Psoas muscle (tissue), 8 donors: ENCODE data around the gene TEX55. TPM values are rescaled to one million over a fixed set of nuclear protein-coding genes. Genes with fewer than 3 reads are reported as not detected.
"Not testable (repeated sequence)": the region's sequence is repeated elsewhere in the genome, so short reads cannot be mapped to it uniquely, and the experiment has no call there.

Experiments
- ATAC-seq, 4 donors: fragments of 200-7000 bp; cut with Tn5 transposase; one replicate each; pipeline ENCODE4 v1.9.1; 2020; ENCODE audit warnings: moderate library complexity in 3 of 4, mild to moderate bottlenecking in 2 of 4
- DNase-seq, 2 donors: peaks; one replicate each; pipeline ENCODE4 v3.0.0-alpha.2; 2020
- H3K27ac ChIP-seq: fragments of 200-600 bp; one replicate; pipeline ENCODE4 v1.8.0; 2022
- H3K27me3 ChIP-seq, 3 donors: fragments of 200-600 bp in 1 of 3; one replicate each; pipeline versions ENCODE4 v1.6.1 to v1.8.0; 2013 to 2022; ENCODE audit warnings: low read length in 2 of 3, mild to moderate bottlenecking in 2 of 3, moderate library complexity in 1 of 3; ENCODE audit not compliant: insufficient read depth in 3 of 3
- H3K36me3 ChIP-seq, 2 donors: fragments of 200-600 bp in 1 of 2; one replicate each; pipeline versions ENCODE4 v1.6.1 to v1.8.0; 2013 to 2022; ENCODE audit warnings: low read depth in 1 of 2, mild to moderate bottlenecking in 1 of 2, moderate library complexity in 1 of 2; ENCODE audit not compliant: insufficient read depth in 1 of 2
- H3K4me1 ChIP-seq: fragments of 200-600 bp; one replicate; pipeline ENCODE4 v1.8.0; 2022
- H3K4me3 ChIP-seq: fragments of 200-600 bp; one replicate; pipeline ENCODE4 v1.8.0; 2022; ENCODE audit warnings: mild to moderate bottlenecking
- H3K9me3 ChIP-seq: fragments of 200-600 bp; one replicate; pipeline ENCODE4 v1.8.0; 2022
- WGBS, 3 donors: extraction: QIAGEN DNeasy Blood & Tissue Kit; methylation state at CpG; one replicate each; pipeline versions ENCODE4 v1.1.6 to v1.1.7; 2013; 5-methylcytosine and 5-hydroxymethylcytosine counted together
- intact Hi-C, 2 donors: fragments of 100-400 bp; cut with DNase I; formaldehyde crosslinking; loops; one replicate each; pipeline versions ENCODE4 v1.11.0 to v1.14.2; 2022
- polyA plus RNA-seq, 3 donors: library from polyadenylated mRNA; stranded (reverse); fragments of 200-250 nt; gene quantifications; one replicate each; pipeline ENCODE4 v1.2.3, GENCODE V29; 2013
- total RNA-seq, 4 donors: library from RNA; stranded (reverse); fragmentation: NEBNext Ultra II Directional in 2 of 4; extraction: Animal tissue kit (Norgen Biotek cat#: 25700) in 2 of 4; gene quantifications; one replicate each; pipeline versions ENCODE4 v1.2.1 to v1.2.4, GENCODE V29; 2021 to 2023
- TF ChIP-seq, protein P1 (sequence below): fragments of 200-600 bp; IDR thresholded peaks from one replicate; pipeline ENCODE4 v1.8.0; 2022; ENCODE audit warnings: antibody characterized with exemption
- donor health status: healthy with polysubstance abuse.
- donor health status: DM: no; HTN: no; CAD: no; lungs with moderate emphysema.
- donor health status: Bipolar disorder and iron deficiency.
- donor health status: healthy.
- donor health status: DM: yes; HTN: yes; CAD: no.
- donor health status: DM: no; HTN: no; CAD: no.
- donor health status: DM: no; HTN: no; CAD: no.
- donor health status: DM: yes; HTN: yes; CAD: no.

Gene TEX55
- total and polyA plus RNA-seq, 7 donors = 0.05 TPM; not detected in 6

- H3K27me3 ChIP-seq = no peaks in the 10 kb centered on the region
- no peak for ATAC-seq
Measured at GRCh38 chr3:119156868-119157267, 10.9 kb downstream of the TEX55 start.

GRCh38 chr3:119157971-119158370 lies 12.0 kb downstream of the TEX55 start:
- DNase-seq = no peak
- peaks cover 6% of the 10 kb centered on the region for H3K9me3 ChIP-seq
- no peak overlapping the region for H3K27ac ChIP-seq
- ATAC-seq = no peak
- no peaks in the 10 kb centered on the region for H3K27me3 ChIP-seq
- no peaks in the 10 kb centered on the region for H3K4me1 ChIP-seq
- intact Hi-C loops = no loop called here
- TF ChIP-seq, protein P1, sequence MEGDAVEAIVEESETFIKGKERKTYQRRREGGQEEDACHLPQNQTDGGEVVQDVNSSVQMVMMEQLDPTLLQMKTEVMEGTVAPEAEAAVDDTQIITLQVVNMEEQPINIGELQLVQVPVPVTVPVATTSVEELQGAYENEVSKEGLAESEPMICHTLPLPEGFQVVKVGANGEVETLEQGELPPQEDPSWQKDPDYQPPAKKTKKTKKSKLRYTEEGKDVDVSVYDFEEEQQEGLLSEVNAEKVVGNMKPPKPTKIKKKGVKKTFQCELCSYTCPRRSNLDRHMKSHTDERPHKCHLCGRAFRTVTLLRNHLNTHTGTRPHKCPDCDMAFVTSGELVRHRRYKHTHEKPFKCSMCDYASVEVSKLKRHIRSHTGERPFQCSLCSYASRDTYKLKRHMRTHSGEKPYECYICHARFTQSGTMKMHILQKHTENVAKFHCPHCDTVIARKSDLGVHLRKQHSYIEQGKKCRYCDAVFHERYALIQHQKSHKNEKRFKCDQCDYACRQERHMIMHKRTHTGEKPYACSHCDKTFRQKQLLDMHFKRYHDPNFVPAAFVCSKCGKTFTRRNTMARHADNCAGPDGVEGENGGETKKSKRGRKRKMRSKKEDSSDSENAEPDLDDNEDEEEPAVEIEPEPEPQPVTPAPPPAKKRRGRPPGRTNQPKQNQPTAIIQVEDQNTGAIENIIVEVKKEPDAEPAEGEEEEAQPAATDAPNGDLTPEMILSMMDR = no peak
- no peak overlapping the region for H3K4me3 ChIP-seq
- H3K36me3 ChIP-seq = no peaks in the 10 kb centered on the region
- WGBS, 3 donors = 64 to 80% (median 76%) methylated on average over 2 of the region's 2 CpGs

More at GRCh38 chr3:119156868-119157267, 10.9 kb downstream of the TEX55 start:
- Histone ChIP-seq H3K9me3 (peaks cover 10% of the 10 kb centered on the region), H3K4me3 (no peak overlapping the region), H3K27ac (no peak overlapping the region), H3K36me3 (no peaks in the 10 kb centered on the region), H3K4me1 (no peaks in the 10 kb centered on the region)
- intact Hi-C loops = no loop called here
- TF ChIP-seq, protein P1 = no peak
- DNase-seq = no peak

DNA sequence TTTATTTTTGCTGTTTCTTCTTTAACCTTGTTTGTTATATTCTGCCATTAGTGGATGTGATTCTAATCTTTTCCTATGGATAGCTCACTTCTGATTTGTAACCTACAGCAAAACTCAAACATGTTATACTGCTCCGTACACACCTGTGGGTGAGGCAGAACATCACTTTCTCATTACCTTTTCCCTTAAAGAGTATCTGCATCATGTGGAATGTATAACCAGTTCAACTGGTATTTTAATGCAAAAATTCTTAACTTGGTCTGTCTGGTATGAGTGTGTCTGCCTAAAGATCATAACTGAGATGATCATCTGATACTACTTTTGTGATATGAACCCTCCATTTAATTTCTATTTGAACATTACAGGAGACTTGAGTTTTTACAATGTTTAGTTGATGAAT lies 14.4 kb downstream of the TEX55 start:
- H3K27ac ChIP-seq = no peak overlapping the region
- H3K36me3 ChIP-seq = no peaks in the 10 kb centered on the region
- TF ChIP-seq, protein P1 = no peak
- 35 to 97% (median 87%) methylated on average over 1 of the region's 1 CpG for WGBS, 3 donors
- H3K4me3 ChIP-seq = no peak overlapping the region
- ATAC-seq = no peak
- intact Hi-C loops = no loop called here
- H3K27me3 ChIP-seq = no peaks in the 10 kb centered on the region
- DNase-seq = no peak
- no peaks in the 10 kb centered on the region for H3K9me3 ChIP-seq
- no peaks in the 10 kb centered on the region for H3K4me1 ChIP-seq

- TF ChIP-seq, protein P1 = no peak
- H3K4me3 ChIP-seq = no peak overlapping the region
- H3K9me3 ChIP-seq = no peaks in the 10 kb centered on the region
- H3K36me3 ChIP-seq = no peaks in the 10 kb centered on the region
- ATAC-seq (no peak), DNase-seq (no peak)
- intact Hi-C loops = no loop called here
- 27 to 46% (median 40%) methylated on average over 1 of the region's 1 CpG for WGBS, 3 donors
- H3K27me3 ChIP-seq = no peaks in the 10 kb centered on the region
- H3K4me1 ChIP-seq = no peaks in the 10 kb centered on the region
- H3K27ac ChIP-seq = no peak overlapping the region
Measured at GRCh38 chr3:119160815-119161214, 14.8 kb downstream of the TEX55 start.

GRCh38 chr3:119161240-119161639 lies 15.3 kb downstream of the TEX55 start:
- DNase-seq (no peak), ATAC-seq (no peak)
- Histone ChIP-seq H3K4me1 (no peaks in the 10 kb centered on the region), H3K27ac (no peak overlapping the region), H3K9me3 (no peaks in the 10 kb centered on the region), H3K36me3 (no peaks in the 10 kb centered on the region), H3K27me3 (no peaks in the 10 kb centered on the region), H3K4me3 (no peak overlapping the region)
- intact Hi-C loops = no loop called here
- TF ChIP-seq, protein P1 = no peak
- 63 to 74% (median 67%) methylated on average over 2 of the region's 2 CpGs for WGBS, 3 donors

DNA sequence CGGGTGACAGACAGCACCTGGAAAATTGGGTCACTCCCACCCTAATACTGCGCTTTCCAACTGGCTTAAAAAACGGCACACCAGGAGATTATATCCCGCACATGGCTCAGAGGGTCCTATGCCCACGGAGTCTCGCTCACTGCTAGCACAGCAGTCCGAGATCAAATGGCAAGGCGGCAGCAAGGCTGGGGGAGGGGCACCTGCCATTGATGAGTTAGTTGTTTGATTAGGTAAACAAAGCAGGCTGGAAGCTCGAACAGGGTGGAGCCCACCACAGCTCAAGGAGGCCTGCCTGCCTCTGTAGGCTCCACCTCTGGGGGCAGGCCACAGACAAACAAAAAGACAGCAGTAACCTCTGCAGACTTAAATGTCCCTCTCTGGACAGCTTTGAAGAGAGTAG lies 18.8 kb downstream of the TEX55 start:
- H3K36me3 ChIP-seq, intact Hi-C loops, H3K4me1 ChIP-seq, H3K27me3 ChIP-seq, H3K27ac ChIP-seq, ATAC-seq, H3K9me3 ChIP-seq, H3K4me3 ChIP-seq, DNase-seq: not testable (repeated sequence)
- 81 to 92% (median 87%) methylated on average over 9 of the region's 9 CpGs for WGBS, 3 donors
